HG03108 (cell line): ENCODE results near the gene CCDC106.

Experiments used
- ATAC-seq: cut with Tn5 transposase; IDR thresholded peaks from one replicate; pipeline ENCODE4 v1.9.1; 2021; ENCODE audit warnings: moderate library complexity; ENCODE audit not compliant: unreplicated experiment

Gene CCDC106

DNA sequence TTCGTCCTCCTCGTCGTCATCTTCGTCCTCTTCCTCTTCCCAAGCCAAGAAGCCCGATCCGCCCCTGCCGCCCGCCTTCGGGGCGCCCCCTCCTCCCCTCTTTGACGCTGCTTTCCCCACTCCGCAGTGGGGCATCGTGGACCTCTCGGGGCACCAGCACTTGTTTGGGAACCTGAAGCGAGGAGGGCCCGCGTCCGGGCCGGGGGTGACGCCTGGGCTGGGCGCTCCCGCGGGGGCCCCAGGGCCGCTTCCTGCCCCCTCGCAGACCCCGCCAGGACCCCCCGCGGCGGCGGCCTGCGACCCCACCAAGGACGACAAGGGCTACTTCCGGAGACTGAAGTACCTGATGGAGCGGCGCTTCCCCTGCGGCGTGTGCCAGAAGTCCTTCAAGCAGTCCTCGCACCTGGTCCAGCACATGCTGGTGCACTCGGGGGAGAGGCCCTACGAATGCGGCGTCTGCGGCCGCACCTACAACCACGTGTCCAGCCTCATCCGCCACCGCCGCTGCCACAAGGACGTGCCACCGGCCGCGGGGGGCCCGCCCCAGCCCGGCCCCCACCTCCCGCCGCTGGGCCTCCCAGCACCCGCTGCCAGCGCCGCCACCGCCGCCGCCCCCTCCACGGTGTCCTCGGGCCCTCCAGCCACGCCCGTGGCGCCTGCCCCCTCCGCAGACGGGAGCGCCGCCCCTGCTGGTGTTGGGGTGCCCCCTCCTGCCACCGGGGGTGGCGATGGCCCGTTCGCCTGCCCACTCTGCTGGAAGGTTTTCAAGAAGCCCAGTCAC is 33.9 kb upstream of the CCDC106 start:
- ATAC-seq = no peak

DNA sequence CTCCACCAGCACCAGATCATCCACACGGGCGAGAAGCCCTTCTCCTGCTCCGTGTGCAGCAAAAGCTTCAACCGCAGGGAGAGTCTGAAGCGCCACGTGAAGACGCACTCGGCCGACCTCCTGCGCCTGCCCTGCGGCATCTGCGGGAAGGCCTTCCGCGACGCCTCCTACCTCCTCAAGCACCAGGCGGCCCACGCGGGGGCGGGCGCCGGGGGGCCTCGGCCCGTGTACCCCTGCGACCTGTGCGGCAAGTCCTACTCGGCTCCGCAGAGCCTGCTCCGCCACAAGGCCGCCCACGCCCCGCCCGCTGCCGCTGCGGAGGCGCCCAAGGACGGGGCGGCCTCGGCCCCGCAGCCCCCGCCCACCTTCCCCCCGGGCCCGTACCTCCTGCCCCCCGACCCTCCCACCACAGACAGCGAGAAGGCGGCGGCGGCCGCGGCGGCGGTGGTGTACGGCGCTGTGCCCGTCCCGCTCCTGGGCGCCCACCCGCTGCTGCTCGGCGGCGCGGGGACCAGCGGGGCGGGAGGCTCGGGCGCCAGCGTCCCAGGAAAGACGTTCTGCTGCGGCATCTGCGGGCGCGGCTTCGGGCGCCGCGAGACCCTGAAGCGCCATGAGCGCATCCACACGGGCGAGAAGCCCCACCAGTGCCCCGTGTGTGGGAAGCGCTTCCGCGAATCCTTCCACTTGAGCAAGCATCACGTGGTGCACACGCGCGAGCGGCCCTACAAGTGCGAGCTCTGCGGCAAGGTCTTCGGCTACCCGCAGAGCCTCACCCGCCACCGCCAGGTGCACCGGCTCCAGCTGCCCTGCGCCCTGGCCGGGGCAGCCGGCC is 33.1 kb upstream of the CCDC106 start:
- no peak for ATAC-seq

DNA sequence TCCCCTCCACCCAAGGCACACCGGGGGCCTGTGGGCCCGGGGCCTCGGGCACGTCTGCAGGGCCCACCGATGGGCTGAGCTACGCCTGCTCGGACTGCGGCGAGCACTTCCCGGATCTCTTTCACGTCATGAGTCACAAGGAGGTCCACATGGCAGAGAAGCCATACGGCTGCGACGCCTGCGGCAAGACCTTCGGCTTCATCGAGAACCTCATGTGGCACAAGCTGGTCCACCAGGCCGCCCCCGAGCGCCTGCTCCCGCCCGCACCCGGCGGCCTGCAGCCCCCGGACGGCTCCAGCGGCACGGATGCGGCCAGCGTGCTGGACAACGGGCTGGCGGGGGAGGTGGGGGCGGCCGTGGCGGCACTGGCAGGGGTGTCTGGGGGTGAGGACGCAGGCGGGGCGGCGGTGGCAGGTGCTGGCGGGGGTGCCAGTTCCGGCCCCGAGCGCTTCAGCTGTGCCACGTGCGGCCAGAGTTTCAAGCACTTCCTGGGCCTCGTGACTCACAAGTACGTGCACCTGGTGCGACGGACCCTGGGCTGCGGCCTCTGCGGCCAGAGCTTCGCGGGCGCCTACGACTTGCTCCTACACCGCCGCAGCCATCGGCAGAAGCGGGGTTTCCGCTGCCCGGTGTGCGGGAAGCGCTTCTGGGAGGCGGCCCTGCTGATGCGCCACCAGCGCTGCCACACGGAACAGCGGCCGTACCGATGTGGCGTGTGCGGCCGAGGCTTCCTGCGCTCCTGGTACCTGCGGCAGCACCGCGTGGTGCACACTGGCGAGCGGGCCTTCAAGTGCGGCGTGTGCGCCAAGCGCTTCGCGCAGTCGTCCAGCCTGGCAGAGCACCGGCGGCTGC is 32.2 kb upstream of the CCDC106 start:
- no peak for ATAC-seq

DNA sequence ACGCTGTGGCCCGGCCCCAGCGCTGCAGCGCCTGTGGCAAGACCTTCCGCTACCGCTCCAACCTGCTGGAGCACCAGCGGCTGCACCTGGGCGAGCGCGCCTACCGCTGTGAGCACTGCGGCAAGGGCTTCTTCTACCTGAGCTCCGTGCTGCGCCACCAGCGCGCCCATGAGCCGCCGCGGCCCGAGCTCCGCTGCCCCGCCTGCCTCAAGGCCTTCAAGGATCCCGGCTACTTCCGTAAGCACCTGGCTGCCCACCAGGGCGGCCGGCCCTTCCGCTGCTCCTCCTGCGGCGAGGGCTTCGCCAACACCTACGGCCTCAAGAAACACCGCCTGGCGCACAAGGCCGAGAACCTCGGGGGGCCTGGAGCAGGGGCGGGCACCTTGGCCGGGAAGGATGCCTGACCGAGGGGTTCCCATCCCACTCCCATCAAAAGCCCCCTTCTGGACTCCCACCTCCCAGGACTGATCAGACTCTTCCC is 31.6 kb upstream of the CCDC106 start:
- no peak for ATAC-seq

DNA sequence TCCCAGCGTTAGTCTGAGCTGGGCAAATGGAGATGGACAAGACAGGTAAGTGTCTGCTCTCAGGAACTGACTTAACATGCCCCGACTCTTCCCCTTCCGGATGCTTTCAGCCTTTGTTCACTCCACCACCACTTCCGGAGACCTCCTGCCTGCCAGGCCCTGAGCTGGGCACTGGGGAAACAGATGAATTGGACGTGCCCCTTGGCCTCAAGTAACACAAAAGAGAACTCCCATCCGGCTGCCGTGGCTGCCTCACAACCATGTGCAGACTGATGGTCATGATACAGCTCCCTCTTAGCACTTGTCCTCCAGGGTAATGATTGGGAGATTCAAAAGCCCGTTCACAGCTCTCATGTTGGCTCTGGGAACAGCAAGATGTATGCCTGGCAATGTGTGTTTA is 30.6 kb upstream of the CCDC106 start:
- ATAC-seq = no peak

DNA sequence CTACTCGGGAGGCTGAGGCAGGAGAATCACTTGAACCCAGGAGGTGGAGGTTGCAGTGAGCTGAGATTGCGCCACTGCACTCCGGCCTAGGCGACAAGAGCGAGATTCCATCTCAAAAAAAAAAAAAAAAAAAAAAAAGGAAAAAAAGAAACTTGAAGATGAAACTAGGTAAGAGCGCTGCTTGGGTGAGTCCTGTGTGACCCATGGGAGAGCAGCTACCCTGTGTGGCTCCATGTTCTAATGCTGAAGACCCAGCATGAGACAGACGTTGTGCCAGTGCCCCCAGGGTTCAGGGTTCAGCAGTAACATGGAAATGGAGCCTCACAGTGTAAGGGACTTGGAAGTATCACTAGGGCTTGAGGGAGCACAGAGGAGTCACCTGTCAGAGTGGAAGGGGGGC is 29.6 kb upstream of the CCDC106 start:
- ATAC-seq = no peak

DNA sequence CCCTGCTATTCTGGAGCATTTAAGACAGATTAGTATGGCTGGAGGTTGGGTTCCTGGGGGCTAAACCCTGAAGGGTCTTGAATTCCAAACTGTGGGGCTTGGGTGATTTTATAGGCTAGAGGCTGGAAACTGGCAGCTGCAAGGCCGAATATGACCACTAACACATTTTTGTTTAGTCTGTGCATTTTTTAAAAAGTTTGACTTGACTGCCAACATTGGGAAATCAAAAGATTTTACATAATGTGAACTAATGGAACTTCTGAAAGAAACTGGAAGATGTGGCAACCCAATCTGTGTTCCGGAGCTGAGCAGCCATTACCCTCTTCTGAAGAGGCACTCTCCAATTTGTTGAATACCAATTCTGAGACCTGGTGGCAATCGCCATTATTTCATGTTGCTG is 28.7 kb upstream of the CCDC106 start:
- no peak for ATAC-seq

DNA sequence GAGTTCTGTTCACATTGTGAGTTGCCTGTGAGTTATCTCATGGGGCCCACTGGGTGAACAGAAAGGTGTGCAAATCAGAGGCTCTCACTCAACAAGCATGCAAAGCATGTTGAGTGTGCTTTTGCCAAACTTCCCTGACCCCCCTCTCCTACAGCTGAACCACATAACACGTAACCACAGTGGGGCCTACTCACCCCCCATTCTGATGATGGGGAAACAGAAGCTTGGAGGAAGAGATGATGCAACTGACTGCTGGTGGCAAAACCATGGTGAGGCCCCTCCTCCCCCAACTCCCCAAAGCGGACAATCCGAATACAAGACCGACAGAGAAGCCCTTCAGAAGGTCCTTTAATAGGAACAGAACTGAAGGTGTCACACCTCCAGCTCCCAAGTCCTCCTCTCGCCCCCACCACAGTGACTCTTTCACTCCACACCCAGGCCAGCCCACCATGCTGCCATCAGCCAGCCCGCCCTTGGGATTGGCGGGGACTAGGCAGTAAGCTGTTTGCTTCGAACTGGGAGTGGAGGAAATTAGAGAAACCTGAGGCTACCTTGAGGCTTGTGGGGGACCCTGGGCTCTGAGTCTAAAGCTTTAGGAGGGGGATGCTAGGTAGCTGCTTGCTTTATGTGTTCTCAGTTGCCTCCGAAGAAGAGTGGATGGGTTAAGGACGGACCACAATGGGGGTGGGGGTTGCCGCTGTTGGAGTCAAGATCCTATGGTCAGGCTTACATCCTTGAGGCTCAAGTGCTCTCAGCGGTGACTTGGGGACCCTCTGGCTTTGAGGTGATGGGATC is 27.4 kb upstream of the CCDC106 start:
- no peak for ATAC-seq

DNA sequence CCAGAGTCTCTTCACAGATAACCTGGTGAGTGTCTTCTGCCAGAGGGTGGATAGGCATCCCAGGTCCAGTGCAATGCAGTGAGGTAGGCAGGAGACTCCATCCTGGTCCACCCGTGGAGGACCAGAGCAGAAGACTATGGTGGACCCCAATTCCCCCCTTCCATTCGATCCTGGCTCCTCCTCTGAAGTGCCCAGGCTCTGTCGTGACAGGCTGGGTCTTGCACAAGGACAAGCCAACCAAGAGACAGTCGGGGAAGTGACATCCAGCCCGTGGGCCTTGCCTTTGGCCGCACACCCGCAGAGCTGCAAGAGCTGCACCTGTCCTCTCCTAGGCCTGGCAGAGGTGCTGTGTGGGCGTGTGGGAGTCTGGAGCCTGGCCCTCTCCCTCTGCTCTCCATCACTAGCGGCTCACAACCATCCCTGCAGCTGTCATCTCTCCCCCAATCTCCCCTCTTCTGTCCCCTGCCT is 26.8 kb upstream of the CCDC106 start:
- ATAC-seq = no peak

DNA sequence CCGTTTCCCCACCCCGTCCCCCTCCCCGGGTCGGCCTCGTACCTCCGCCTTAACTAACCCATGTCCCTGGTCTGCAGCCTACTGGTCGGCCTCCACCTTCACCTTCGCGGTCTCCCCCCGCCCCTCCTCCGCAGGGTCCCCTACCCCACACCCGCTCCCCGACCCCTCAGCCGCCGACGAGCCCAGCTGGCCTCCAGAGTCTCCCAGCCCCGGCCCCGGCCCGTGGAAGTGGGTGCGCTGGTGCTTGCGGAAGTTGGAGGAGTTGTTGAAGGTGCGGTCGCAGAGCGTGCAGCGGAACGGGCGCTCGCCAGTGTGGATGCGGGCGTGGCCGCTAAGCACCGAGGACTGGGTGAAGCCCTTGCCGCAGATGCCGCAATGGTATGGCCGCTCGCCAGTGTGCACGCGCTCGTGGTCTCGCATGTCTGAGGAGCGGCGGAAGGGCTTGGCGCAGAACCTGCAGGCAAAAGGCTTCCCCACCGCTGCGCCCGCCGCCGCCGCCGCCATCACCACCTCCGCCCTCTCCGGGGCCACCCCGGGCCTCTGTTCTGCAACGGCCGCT is 26.3 kb upstream of the CCDC106 start:
- ATAC-seq = no peak

DNA sequence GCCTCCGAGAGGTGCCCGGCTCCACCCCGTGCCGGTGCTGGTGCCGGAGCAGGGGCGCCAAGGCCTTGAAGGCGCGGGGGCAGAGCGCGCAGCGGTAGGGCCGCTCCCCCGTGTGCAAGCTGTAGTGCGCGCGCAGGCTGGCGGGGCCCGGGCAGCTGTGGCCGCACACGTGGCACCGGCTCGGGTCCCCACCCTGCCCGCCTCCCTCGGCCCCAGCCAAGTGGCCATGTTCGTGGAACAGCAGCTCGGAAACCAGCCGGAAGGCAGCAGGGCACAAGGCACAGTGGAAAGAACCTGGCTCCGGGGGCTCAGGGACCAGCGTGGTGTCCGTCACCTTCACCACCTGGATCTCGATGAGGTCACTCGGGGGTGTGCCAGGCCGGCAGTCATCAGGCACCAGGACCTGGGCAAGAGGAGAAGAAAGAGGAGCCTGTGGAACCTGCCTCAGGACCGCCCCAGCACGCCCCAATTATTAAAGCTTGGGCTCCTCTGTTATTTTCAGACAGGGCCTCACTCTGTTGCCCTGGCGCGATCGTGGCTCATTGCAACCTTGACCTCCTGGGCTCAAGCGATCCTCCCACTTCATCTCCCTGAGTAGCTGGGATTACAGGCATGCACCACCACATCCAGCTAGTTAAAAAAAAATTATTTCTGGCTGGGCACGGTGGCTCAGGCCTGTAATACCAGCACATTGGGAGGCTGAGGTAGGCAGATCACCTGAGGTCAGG is 25.6 kb upstream of the CCDC106 start:
- no peak for ATAC-seq

DNA sequence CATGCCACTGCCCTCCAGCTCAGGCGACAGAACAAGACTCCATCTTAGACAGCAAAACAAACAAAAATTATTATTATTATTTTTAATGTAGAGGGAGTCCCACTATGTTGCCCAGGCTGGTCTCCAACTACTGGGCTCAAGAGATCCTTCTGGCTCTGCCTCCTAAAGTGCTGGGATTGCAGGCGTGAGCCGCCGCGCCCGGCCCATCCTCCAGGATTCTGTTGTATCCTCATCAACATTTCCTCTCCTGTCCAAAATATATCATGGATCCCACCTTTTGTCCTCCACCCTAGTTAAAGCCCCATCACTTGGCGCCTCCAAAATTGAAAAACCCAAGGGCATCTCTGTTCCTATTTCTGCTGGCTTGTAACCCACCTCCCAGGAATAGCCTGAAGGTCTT is 24.9 kb upstream of the CCDC106 start:
- ATAC-seq = no peak

DNA sequence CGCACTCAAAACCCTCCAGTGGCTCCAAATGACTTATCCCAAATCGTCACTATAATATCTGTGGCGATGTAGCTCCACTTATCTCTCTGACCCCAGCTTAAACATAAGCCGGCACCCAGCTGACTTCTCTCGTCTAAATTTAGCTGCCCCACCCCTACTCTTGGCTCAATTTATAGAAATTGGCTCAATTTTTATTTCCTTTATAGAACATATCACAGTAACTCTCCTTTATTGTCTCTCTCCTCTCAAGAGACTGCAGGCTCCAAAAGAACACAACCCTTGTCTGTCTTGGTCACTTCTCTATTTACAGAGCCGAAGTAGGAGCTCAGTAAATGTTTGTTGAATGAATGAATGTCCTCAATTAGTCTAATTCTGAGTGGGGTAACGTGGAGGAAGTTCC is 24.5 kb upstream of the CCDC106 start:
- ATAC-seq = no peak

DNA sequence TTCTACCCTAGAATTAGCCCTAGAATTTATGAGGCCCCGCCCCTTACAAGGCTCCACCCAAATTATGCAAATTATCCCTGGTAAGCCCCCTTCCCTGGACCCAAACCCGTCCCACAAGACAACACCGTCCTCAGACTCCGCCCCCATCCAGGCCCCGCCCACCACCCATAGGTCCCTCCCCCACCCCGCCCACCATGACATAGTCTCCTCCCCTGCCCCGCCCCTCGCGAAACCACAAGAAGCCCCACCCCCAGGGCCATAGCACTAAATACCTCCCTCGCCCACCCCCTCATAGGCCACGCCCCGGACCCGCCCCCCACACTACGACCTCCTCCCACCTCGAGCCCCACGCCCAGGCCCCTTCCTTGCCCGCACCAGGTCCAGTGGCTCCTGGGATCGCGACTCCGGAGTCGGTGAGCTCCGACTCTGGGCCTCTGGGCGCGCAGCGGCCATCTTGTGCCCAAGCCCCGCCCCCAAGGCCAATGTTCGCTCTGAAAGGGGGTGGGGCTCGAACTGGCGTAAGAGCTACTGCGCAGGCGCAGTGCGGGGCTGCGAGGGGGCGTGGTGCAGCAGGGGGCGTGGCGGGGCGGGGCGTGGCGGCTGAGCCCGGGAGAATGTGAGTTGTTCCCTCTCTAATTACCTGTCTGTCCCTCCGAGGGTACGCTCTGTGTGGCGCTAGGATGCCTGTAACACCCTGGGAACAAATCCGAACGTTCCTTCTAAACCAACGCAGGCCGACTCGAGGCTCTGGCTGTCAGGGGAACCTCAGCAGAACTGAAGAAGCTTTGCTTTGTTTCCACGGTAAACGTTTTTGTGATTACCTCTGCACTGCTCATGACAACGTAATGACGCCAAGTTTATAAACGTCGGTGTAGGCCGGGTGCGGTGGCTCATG is 23.7 kb upstream of the CCDC106 start, which contains the start of gene ZNF784:
Gene ZNF784, minus strand, starts transcription at position 458 of the 895 bp plus-strand sequence. Its CDS starts 5 bp downstream, at position 453.
- peak; percentile 58 for ATAC-seq

DNA sequence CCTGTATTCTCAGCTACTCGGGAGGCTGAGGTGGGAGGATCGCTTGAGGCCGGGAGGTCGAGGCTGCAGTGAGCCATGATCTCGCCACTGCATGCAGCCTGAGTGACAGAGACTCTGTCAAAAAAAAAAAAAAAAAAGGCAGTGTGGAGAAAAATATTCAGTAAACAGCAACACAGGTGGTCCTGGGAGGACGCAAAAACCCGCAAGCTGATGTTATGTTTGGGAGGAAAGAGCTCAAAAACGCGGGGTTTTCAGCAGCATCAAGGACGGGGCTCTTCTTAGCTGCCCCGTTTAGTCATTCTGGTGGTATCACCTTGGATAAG is 23.0 kb upstream of the CCDC106 start:
- no peak for ATAC-seq

DNA sequence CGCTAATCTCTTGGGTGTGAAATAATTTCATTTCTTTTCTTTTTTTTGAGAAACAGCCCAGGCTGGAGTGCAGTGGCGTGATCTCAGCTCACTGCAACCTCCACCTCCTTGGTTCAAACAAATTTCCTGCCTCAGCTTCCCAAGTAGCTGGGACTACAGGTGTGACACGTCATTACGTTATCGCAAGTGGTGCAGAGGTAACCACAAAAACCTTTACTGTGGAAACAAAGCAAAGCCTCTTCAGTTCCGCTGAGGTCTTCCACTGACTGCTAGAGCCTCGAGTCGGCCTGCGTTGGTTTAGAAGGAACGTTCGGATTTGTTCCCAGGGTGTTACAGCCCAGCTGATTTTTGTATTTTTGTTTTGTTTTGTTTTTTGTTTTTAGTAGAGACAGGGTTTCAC is 21.7 kb upstream of the CCDC106 start:
- no peak for ATAC-seq

DNA sequence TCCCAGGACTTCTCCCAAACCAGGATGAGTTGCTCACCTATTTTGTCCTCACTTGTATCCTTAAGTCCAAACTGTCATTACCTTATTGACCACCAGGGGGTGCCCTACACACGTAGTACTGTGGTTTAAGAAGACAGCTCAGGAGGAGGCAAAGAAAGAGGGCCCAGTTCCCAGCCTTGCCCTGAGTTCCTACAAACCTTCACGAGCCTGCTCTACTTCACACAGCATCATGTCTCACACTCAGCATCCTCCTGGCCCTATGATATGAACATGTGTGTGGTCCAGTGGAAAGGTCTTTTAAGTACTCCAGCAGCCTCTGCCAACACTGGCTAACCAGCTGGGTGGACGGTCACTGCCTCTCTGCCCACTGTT is 15.6 kb upstream of the CCDC106 start:
- no peak for ATAC-seq

DNA sequence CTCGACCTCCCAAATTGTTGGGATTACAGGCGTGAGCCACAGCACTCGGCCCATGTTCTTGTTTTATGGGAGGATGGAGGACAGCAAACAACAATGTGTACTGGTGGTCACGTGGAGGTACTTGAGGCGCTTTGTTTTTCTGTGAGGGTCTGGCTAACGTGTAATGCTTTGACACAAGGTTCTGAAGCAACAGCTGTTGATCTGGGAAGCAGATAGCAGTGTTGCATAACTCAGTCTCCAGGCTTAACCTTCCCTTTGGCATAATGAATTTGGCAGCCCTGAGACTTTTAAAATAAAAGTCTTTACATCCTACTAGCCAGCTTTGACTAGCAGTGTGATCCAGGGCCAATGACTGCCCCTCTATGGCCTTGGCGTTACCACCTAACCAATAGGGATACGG is 14.2 kb upstream of the CCDC106 start:
- no peak for ATAC-seq

DNA sequence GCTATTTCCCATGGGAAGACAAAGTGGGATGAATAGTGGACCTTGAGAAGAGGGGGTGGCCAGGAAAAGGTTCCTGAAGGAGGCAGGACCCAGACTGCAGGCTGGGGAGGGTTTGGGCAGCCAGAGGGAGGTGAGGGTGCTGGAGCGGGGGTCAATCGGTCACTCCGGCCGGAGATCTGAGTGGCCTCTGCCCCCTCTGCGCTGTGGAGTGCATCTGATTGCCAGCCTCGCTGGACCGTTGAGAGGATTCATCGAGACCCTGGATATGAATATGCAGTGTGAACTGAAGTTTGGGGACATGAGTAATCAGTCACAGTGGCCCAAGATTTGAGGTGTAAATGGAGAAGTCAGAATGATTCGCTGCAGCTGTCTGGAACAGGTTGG is 12.7 kb upstream of the CCDC106 start:
- ATAC-seq = no peak
